Measurements from ENCODE around the gene HPSE2.

HPSE2 gene

GRCh38 chr10:99085358-99085757 lies 150.3 kb downstream of the HPSE2 start:
- Mint-ChIP-seq H3K27me3 (no peaks in the 10 kb centered on the region), H3K4me3 (no peak overlapping the region), H3K36me3 (no peaks in the 10 kb centered on the region), H3K9me3 (ENCODE audit: low read depth) (no peaks in the 10 kb centered on the region), H3K4me1 (ENCODE audit: low read depth) (no peaks in the 10 kb centered on the region), H3K27ac (no peak overlapping the region)

GRCh38 chr10:99084161-99084560 lies 151.5 kb downstream of the HPSE2 start:
- H3K4me3 Mint-ChIP-seq: no peak overlapping the region
- no peaks in the 10 kb centered on the region for H3K27me3 Mint-ChIP-seq
- no peaks in the 10 kb centered on the region for H3K9me3 Mint-ChIP-seq (ENCODE audit: low read depth)

GRCh38 chr10:99080275-99080945 lies 155.2 kb downstream of the HPSE2 start:
- H3K9me3 Mint-ChIP-seq (ENCODE audit: low read depth): no peaks in the 10 kb centered on the region
- no peaks in the 10 kb centered on the region for H3K27me3 Mint-ChIP-seq
- H3K27ac Mint-ChIP-seq: no peak overlapping the region
- no peaks in the 10 kb centered on the region for H3K36me3 Mint-ChIP-seq
- H3K4me1 Mint-ChIP-seq (ENCODE audit: low read depth): no peaks in the 10 kb centered on the region
- H3K4me3 Mint-ChIP-seq: no peak overlapping the region

More at GRCh38 chr10:99084161-99084560, 151.5 kb downstream of the HPSE2 start:
- no peaks in the 10 kb centered on the region for H3K36me3 Mint-ChIP-seq
- H3K27ac Mint-ChIP-seq: no peak overlapping the region
- no peaks in the 10 kb centered on the region for H3K4me1 Mint-ChIP-seq (ENCODE audit: low read depth)

- Mint-ChIP-seq H3K27me3 (peaks cover 4% of the 10 kb centered on the region), H3K4me1 (ENCODE audit: low read depth) (no peaks in the 10 kb centered on the region), H3K4me3 (no peak overlapping the region), H3K27ac (no peak overlapping the region), H3K36me3 (no peaks in the 10 kb centered on the region), H3K9me3 (ENCODE audit: low read depth) (no peaks in the 10 kb centered on the region)
Observed at GRCh38 chr10:99062591-99062990, 173.1 kb downstream of the HPSE2 start.

GRCh38 chr10:99058762-99059161 lies 176.9 kb downstream of the HPSE2 start:
- no peak overlapping the region for H3K27ac Mint-ChIP-seq
- H3K4me3 Mint-ChIP-seq: no peak overlapping the region
- H3K9me3 Mint-ChIP-seq (ENCODE audit: low read depth): peaks cover 6% of the 10 kb centered on the region
- no peaks in the 10 kb centered on the region for H3K36me3 Mint-ChIP-seq
- H3K27me3 Mint-ChIP-seq: peaks cover 4% of the 10 kb centered on the region
- no peaks in the 10 kb centered on the region for H3K4me1 Mint-ChIP-seq (ENCODE audit: low read depth)

DNA sequence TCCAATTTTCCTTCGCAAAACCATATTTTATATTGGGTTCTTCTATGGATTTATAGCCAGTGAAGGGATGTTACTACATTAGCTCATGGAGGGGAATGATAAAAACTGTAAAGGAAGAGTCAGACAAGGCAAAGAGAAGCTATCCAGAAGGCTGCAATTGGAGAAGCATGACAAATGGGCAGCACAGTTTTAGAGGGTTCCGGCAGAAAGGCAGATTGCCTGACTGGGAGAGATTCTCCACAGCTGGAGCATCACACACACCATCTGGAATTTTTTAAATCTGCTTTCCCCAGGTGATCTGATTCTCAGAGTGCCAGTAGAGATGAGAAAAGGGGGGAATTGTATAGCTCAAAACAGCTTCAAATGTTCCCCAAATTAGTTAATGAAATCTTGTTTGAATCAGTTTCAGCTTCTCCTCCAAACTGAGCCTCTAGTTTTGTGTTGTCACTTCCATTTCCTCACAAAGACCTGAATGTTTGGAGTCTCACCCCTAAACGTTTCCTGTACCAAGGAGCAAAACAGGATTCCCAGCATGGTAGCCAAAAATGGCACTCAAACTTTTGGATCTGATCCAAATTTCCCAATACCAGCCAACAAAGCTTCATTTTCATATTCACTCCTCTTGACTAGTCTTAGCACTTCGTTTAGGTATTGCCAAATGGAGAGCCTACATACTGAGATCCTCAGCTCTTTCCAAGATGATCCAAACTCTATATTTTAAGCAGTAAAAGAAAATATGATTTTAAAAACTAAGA lies 177.5 kb downstream of the HPSE2 start:
- no peaks in the 10 kb centered on the region for H3K36me3 Mint-ChIP-seq
- H3K9me3 Mint-ChIP-seq (ENCODE audit: low read depth): peaks cover 6% of the 10 kb centered on the region
- peaks cover under 1% of the 10 kb centered on the region for H3K27me3 Mint-ChIP-seq
- H3K4me3 Mint-ChIP-seq: no peak overlapping the region
- H3K4me1 Mint-ChIP-seq (ENCODE audit: low read depth): no peaks in the 10 kb centered on the region
- H3K27ac Mint-ChIP-seq: no peak overlapping the region

- Mint-ChIP-seq H3K4me3 (no peak overlapping the region), H3K36me3 (no peaks in the 10 kb centered on the region), H3K27ac (no peak overlapping the region), H3K9me3 (ENCODE audit: low read depth) (peaks cover 16% of the 10 kb centered on the region), H3K4me1 (ENCODE audit: low read depth) (no peaks in the 10 kb centered on the region), H3K27me3 (no peaks in the 10 kb centered on the region)
Observed at GRCh38 chr10:99045671-99046070, 190.0 kb downstream of the HPSE2 start.

GRCh38 chr10:99042051-99042771 lies 193.4 kb downstream of the HPSE2 start:
- no peaks in the 10 kb centered on the region for H3K27me3 Mint-ChIP-seq
- no peak overlapping the region for H3K4me3 Mint-ChIP-seq

GRCh38 chr10:99041468-99041867 lies 194.2 kb downstream of the HPSE2 start:
- H3K27ac Mint-ChIP-seq: no peak overlapping the region
- no peaks in the 10 kb centered on the region for H3K27me3 Mint-ChIP-seq
- peaks cover 16% of the 10 kb centered on the region for H3K9me3 Mint-ChIP-seq (ENCODE audit: low read depth)
- H3K4me1 Mint-ChIP-seq (ENCODE audit: low read depth): no peaks in the 10 kb centered on the region
- no peak overlapping the region for H3K4me3 Mint-ChIP-seq
- no peaks in the 10 kb centered on the region for H3K36me3 Mint-ChIP-seq

More at GRCh38 chr10:99042051-99042771, 193.4 kb downstream of the HPSE2 start:
- H3K36me3 Mint-ChIP-seq: no peaks in the 10 kb centered on the region
- no peaks in the 10 kb centered on the region for H3K4me1 Mint-ChIP-seq (ENCODE audit: low read depth)
- peaks cover 16% of the 10 kb centered on the region for H3K9me3 Mint-ChIP-seq (ENCODE audit: low read depth)
- no peak overlapping the region for H3K27ac Mint-ChIP-seq

- no peaks in the 10 kb centered on the region for H3K9me3 Mint-ChIP-seq (ENCODE audit: low read depth)
- H3K27ac Mint-ChIP-seq: no peak overlapping the region
- no peaks in the 10 kb centered on the region for H3K36me3 Mint-ChIP-seq
- no peak overlapping the region for H3K4me3 Mint-ChIP-seq
- peaks cover 1% of the 10 kb centered on the region for H3K27me3 Mint-ChIP-seq
- no peaks in the 10 kb centered on the region for H3K4me1 Mint-ChIP-seq (ENCODE audit: low read depth)
Observed at GRCh38 chr10:99013885-99014284, 221.8 kb downstream of the HPSE2 start.

- Mint-ChIP-seq H3K4me3 (no peak overlapping the region), H3K27me3 (no peaks in the 10 kb centered on the region), H3K36me3 (no peaks in the 10 kb centered on the region), H3K4me1 (ENCODE audit: low read depth) (no peaks in the 10 kb centered on the region), H3K27ac (no peak overlapping the region), H3K9me3 (ENCODE audit: low read depth) (peaks cover 8% of the 10 kb centered on the region)
Observed at GRCh38 chr10:99010286-99010685, 225.4 kb downstream of the HPSE2 start.

GRCh38 chr10:99008054-99008453 lies 227.6 kb downstream of the HPSE2 start:
- H3K4me3 Mint-ChIP-seq: no peak overlapping the region
- H3K36me3 Mint-ChIP-seq: no peaks in the 10 kb centered on the region
- H3K4me1 Mint-ChIP-seq (ENCODE audit: low read depth): no peaks in the 10 kb centered on the region
- no peaks in the 10 kb centered on the region for H3K27me3 Mint-ChIP-seq
- H3K27ac Mint-ChIP-seq: no peak overlapping the region
- peaks cover 29% of the 10 kb centered on the region for H3K9me3 Mint-ChIP-seq (ENCODE audit: low read depth)

DNA sequence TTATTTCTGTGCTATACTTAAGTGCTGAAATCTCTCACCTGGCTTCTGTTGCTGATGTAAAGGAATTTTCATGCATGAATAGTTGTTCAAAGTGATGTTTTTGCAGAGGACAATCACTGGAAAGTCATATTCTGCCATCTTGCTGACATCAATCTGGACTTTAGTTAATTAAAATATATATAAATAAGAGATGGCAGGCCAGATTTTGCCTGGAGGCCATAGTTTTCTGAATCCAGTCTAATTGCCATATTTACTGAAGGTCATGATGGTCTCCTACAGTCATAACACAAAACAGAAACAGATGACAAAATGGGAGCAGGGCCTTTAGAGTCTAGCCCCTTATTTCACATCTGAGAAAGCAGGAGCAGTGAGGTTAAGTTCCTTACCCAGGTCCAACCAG lies 228.2 kb downstream of the HPSE2 start:
- no peaks in the 10 kb centered on the region for H3K4me1 Mint-ChIP-seq (ENCODE audit: low read depth)

GRCh38 chr10:99005254-99005653 lies 230.4 kb downstream of the HPSE2 start:
- H3K4me1 Mint-ChIP-seq (ENCODE audit: low read depth): no peaks in the 10 kb centered on the region
- peaks cover 33% of the 10 kb centered on the region for H3K9me3 Mint-ChIP-seq (ENCODE audit: low read depth)
- no peaks in the 10 kb centered on the region for H3K36me3 Mint-ChIP-seq
- H3K27me3 Mint-ChIP-seq: no peaks in the 10 kb centered on the region
- H3K4me3 Mint-ChIP-seq: no peak overlapping the region
- no peak overlapping the region for H3K27ac Mint-ChIP-seq

More for the DNA sequence above, 228.2 kb downstream of the HPSE2 start:
- Mint-ChIP-seq H3K36me3 (no peaks in the 10 kb centered on the region), H3K9me3 (ENCODE audit: low read depth) (peaks cover 33% of the 10 kb centered on the region), H3K4me3 (no peak overlapping the region), H3K27ac (no peak overlapping the region), H3K27me3 (no peaks in the 10 kb centered on the region)

DNA sequence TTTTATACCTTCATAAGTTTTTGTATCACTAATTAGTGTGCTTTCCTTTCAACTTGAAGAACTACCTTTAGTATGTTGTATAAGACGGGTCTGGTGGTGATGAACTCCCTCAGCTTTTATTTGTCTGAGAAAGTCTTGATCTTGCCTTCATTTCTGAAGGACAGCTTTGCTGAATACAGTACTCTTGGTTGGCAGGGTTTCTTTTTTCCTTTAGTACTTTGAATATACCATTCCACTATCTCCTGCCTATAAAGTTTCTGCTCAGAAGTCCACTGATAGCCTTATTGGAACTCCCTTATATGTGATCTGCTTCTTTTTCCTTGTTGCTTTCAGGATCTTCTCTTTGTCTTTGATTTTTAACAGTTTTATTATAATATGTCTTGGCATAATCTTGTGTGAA lies 230.9 kb downstream of the HPSE2 start:
- H3K4me3 Mint-ChIP-seq: no peak overlapping the region
- H3K9me3 Mint-ChIP-seq (ENCODE audit: low read depth): peaks cover 33% of the 10 kb centered on the region
- no peaks in the 10 kb centered on the region for H3K36me3 Mint-ChIP-seq
- H3K27me3 Mint-ChIP-seq: no peaks in the 10 kb centered on the region
- H3K27ac Mint-ChIP-seq: no peak overlapping the region
- H3K4me1 Mint-ChIP-seq (ENCODE audit: low read depth): no peaks in the 10 kb centered on the region
